GM19438 (cell line): Measurements from ENCODE around the gene EPHA4.

Experiments
- ATAC-seq: cut with Tn5 transposase; IDR thresholded peaks from one replicate; pipeline ENCODE4 v1.9.1; 2021; ENCODE audit warnings: low read depth; ENCODE audit not compliant: unreplicated experiment

The EPHA4 gene

DNA sequence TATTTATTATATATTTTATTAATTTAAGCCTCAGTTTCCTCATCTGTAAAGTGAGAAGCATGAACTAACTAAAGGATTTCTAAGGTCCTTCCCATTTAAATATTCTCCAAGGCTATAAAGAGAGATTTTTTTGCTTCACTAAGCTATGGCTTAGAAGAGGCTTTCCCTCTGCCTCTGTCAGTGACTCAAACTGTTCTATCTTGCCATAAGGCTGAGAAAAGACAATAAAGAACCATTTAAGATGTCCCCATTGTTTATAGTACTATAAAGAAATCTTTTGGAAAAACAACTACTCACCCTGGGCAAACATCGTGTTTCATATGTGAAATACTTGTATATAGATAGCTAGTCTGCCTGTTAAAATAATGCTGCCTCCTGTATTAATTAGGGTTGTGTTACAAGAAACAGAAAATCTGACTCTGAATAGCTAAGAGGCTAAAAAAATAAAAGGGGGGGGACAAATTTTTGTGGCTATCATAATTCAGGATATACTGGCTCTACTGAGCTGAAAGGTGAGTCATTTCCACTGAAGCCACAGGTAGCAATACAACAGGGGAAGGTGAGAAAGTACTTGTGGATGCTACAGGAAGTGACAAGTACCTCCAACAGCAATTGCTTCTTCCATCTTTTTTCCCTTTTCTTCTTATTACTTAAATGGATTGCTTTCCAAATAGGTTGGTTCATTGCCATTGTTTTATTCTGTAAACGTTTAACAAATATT lies 25.4 kb downstream of the EPHA4 start:
- no peak for ATAC-seq

GRCh38 chr2:221541131-221541735 lies 30.9 kb downstream of the EPHA4 start:
- ATAC-seq, result no peak

- ATAC-seq, result no peak
Observed at GRCh38 chr2:221539246-221539645, 32.9 kb downstream of the EPHA4 start.

DNA sequence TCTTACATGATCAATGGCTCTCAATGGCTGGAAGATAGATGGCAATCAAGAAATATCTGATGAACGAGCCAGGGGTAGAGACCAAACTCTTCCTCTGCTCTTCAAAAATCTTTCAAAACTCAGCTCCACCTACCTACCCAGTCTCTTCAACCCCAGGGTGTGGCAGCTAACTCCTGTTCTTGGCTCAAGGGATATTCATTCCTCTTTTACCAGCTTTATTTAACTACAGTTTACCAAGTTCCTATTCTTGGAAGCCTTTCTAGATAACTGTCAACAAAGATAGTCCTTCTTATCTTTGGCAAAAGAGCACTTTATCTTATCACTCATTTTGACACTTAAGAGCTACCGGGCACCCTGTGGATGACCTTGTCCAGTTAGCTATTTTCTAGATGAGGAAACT lies 36.3 kb downstream of the EPHA4 start:
- no peak for ATAC-seq

DNA sequence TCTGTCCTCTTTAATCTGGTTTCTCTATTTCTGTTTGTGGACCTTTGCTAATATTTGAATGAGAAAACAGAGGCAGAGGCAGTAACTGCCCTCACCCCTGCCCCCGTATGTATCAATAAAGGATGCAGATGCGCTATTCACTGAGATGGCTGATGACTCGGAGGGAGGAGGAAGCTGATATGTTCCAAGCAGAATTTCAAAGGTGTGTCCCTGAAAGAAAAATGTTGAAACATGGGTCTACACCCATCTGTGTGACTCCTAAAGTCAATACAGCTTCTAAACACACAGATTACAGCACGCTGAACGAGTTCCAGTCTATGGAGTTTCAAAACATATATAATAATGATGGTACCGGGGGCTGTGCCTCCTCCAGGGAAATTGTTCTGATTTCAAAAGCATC lies 38.8 kb downstream of the EPHA4 start:
- no peak for ATAC-seq

- ATAC-seq, result no peak
Observed at GRCh38 chr2:221532641-221533040, 39.5 kb downstream of the EPHA4 start.

GRCh38 chr2:221530653-221531037 lies 41.5 kb downstream of the EPHA4 start:
- no peak for ATAC-seq

- no peak for ATAC-seq
Observed at GRCh38 chr2:221529943-221530652, 42.0 kb downstream of the EPHA4 start.

DNA sequence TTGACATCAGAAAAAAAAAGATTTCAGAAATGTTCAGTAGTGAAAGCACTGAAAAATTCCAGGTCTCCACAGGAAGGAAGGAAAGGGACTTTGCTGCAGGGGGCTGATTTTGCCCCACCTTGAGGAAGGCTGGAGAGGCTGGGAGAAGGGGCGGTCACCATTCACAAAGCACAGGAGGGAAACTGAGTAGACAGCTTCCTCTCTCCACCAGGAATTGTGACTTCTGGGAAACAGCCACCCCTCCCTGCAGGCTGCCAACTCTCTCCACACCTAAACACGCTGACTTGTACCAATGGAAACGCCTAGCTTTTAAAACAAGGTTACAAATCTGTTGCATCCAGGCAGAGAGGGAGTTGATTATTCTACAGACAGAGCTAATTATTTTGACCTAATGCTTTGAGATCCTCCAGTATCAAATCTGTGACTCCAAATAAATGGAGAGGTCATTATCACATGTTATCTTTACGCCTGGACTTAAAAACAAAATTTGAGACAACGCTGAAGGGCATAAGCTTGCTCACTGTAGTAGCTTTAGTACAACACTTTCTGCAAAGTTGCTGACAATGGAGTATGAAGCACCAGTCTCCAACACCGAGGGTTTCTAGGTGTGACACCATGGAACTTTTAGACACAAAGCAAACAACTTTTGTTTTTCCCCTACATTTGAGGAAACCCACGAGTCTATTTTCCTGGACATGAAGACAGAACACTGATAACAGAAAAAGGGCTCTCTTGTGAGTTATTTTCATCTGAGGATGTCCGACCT lies 42.7 kb downstream of the EPHA4 start:
- no peak for ATAC-seq

GRCh38 chr2:221527776-221528309 lies 44.3 kb downstream of the EPHA4 start:
- no peak for ATAC-seq

DNA sequence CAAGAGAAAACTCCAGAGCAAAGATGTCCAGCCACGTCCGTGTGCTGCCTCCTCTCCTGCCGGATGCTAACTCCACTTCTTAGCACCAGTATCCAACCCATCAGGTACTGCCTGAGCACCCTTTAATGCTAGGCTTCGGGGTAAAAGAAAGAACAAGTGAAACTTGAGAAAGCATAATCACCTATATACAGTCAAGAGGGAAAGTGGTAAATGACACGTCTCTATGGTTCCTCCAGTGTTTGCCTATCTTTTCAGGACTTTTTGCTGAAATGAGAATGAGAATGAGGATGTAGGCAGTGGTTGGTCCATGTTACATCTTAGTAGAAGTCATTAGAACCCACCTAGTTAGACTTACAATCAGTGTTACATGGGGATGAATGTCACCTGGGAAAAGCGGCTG lies 47.9 kb downstream of the EPHA4 start:
- ATAC-seq, result no peak

DNA sequence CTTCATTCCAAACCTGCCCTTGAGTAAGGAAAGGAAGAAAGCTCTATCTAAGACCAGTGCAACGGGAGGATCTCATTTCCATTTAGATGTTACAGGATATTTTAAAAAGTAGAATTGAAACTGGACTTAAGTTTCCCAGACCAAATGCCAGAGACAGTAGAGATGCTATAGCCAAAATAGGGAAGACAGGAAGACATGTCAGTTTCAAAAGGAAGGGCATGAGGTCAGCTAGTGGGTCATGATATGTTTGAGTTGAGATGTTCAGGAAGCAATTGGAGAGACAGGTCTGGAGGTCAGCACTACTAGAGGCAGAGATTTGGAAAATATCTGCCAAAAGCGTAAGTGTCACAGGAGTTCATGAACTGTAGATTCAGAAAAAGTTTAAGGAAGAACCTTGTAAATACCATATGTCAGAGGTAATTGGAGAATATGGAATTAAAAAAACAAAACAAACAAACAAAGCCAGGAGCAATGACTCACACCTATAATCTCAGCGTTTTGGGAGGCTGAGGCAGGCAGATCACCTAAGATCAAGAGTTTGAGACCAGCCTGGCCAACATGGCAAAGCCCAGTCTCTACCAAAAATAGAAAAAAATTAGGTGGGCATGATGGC lies 50.8 kb downstream of the EPHA4 start:
- no peak for ATAC-seq

GRCh38 chr2:221518935-221519625 lies 53.0 kb downstream of the EPHA4 start:
- ATAC-seq, result no peak

- peak; percentile 66 for ATAC-seq
Observed at GRCh38 chr2:221518201-221518934, 53.7 kb downstream of the EPHA4 start.

DNA sequence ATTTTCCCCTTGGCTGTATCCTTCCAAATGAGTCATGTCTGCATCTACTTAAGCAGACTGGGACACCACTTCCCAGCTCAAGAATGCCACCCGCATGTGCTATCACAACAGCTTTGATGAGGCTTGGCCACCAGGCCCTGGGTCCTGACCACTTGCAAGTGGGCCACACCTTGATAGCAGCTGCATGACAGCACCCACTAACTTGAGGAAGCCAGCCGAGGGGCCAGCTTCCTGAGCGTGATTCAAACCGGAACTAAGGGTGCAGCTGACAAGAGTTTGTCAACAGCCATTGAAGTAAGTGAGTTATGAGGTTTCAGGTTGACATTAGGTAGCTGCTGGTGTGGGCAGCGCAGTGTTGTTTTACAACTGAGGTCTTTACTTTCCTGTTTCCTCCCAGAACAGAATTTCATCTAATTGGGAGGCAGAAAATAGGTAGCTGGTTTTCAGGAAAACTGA lies 54.4 kb downstream of the EPHA4 start:
- ATAC-seq, result peak; percentile 83

DNA sequence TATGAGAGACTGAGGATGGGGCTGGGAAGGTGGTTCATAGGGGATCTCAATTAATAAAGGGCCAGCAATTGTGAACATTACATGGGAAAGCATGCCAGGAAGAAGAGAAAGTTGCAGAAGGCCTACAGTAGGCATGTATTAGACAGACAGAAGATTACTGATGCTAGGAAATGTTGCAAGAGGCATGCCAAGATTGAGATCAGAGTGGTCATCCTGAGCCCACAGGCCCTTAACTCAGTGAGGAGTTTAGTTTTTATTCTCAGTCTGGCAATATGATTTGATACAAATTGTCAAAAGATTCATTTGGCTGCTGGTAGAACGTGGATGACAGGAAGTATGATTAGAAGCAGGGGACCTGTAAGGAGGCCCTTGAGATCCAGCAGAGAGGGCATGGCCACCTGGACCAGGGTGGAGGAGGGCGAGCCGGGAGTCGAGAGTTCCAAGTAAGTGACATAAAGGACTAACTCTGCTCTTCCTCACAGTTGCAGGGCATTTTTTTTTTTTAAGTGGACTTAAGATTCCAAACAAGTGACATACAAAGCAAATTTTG lies 54.9 kb downstream of the EPHA4 start:
- no peak for ATAC-seq

DNA sequence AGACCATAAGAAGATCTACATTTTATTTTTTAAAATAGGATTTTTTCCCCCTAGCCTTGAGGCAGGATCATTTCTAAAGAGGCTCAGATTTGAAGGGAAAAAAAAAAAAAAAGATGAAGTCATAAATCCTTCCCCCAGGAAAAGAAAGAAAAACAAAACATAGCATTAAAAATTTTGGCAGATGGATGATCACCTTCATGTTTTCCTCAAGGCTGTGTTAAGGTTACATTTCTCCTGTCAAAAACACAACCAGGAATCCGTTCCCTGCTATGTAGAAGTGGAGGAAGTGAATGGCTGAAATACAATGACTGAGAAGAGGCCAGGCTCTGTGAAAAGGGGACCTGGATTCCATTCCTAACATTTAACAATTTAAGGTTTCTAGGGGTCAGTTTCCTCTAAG lies 56.2 kb downstream of the EPHA4 start:
- ATAC-seq, result no peak

DNA sequence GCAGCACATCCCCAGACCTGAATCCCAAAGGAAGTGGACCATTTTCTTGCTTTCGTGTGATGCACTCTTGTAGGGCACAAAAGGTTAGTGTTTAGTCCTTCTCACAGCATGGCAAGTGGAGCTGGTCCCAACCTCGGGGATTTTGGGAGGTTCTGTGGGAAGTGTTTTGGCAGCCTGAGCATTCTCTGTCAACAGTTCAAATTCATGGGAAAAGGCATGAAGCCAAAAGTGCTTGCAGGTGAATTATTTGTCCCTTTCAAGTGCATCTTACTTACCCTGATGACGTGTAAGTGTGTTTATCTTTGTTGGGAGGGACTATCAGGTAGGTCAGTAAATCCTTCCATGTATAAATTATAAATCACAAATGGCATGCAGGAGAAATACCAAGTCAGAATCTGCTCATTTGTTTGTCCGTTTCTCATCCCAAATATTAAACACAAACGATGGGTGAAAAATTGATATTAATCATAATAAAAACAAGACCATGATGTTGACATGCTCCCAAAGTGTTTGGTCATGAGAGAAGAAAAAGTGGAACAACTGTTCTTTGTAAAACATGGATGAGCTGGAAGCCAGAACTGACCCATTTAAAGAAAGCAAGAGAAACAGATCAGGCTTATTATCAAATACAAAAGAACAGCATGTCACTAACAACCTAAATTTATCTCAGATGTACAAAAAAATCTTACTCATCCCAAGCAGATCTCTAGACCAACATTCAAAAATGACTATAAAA lies 57.6 kb downstream of the EPHA4 start:
- no peak for ATAC-seq
